HPDE6-E6E7 (cell line): ENCODE measurements around the gene DOCK9.

ENCODE experiments used
- DNase-seq: peaks from one replicate; pipeline ENCODE4 v3.0.0; 2011; ENCODE audit warnings: missing footprints; ENCODE audit errors: extremely low spot score

Gene DOCK9

DNA sequence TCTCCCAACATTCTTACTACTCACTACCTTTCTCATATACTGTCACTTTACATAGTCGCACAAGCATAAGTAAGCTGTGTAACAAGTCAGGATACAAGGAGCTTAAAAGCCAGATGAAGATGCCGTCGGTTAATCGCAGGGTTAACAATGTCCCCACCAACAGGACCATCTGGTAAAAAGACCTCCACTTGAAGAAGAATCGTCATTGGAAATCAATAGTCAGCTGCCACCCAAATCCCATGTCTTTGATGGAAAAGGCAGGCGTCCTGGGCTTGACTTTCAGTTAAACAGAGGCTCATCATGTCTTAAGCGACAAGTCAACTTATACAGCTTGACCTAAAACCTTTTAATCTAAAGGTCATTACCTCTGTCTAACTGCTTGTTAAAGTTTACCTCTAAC, 27.2 kb downstream of the DOCK9 start:
- DNase-seq, result no peak

- DNase-seq, result no peak
Observed at GRCh38 chr13:98947925-98948324, 29.9 kb downstream of the DOCK9 start.

DNA sequence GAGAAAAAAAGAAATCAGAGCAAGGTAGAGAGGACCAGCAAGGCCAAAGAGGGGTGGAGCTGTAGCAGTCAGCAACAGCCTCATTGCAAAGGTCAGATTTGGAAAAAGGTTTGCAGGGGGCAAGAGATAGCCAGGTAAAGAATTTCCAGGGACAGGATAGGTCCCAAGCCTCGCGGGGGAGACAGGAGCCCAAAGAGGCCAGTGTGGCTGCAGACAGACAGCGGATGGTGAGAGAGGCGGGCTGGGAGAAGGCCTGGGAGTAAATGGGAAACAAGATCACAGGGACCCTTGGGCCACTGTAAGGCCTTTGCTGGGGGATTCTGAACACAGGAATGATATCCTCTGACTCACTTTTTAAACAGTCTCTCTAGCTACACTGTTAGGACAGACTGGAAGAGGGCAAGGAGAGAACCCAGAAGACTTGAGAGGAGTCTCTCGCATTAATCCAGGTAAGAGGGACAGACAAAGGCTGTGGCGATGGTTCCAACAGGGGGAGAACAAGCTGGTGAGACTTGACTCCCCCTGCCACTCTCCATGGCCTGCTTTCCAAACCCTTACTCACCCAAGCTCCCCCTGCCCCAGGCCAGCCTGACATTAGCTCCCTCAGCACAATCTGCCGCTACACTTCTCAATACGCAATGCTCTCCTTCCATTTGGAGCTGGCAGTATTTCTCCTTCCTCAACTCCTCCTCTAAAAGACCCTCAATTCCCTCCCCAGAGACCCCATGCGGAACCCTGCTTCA, 31.8 kb downstream of the DOCK9 start:
- DNase-seq, result no peak

DNA sequence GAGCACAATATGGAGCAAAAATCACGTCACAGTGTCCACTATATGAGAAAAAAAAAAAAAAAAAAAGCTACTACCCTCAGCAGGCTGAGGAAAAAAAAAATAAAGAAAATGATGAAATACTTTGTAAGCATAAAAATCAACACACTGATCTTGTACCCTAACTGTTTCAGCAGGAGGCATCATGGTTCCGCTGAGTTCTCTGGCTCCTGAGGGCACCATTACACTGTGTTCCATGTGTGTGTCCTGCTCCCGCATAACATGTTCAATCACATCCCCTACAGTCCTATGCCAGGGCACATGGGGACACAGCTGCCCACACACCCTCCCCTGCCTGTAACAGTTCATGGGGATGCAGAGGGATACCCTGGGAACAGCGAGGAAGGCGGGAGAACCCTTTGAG, 33.5 kb downstream of the DOCK9 start:
- DNase-seq, result no peak

- DNase-seq, result no peak
Observed at GRCh38 chr13:98942997-98943396, 34.9 kb downstream of the DOCK9 start.

- no peak for DNase-seq
Observed at GRCh38 chr13:98942485-98942884, 35.4 kb downstream of the DOCK9 start.

DNA sequence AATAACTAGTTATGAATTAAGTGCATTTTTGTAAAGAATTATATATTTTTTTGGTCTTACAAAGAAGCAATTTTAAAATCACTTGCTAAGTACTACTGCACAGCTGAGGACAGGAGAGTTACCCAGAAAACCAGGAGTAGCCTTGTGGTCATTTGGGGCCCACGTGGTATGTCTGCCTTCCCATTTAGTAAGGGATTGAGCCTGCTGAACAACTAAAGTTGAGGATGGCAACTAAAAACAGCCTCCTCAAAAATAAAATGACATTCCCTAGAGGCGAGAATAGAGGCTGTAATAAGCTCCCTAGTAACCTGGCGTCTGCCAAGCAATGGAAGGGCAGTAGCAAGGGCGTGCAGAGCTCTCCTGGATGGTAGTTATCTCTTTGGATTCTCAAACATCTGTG, 36.3 kb downstream of the DOCK9 start:
- no peak for DNase-seq

DNA sequence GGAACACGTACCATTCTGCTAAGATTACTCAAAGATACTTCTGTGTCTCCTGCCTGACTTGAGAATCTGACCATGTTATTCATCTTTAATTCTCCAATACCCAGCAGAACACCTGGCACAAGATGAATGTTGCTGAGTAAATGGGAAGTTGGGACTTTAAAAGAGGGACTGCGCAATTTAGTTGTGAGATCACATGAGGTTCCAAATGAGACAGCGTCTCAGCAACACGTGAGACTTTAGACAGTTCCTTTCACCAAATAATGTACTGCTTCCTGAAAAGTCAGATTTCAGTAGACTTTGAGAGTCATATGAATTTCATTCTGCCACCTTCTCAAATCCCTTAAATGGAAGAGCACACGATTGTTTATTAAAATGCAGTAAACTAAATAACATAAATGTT, 36.7 kb downstream of the DOCK9 start:
- DNase-seq, result no peak

- DNase-seq, result no peak
Observed at GRCh38 chr13:98940325-98941001, 37.4 kb downstream of the DOCK9 start.

DNA sequence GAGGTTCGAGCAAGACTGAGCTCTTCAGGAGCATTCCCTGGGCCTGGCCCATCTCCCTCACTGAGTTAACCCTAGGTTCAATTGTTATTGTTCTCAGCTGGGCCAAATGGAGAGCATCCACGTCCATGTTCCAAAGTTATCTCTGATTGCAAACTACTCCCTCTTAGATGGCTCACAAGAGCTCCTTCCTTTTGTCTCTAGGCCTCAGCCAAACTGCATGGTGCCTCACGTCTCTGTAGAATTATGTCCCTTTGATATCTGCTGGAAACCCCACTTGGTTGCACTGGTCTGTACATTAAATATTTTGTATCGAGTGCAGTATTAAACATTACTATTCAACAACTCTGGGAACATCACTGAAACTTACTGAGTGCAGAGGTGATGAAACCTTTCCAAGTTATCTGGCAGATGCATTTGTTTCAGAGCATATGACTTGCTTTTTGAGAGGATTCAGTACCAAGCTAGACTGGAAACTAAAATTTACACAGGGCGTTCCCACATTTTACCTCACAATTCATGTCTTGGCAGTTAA, 38.1 kb downstream of the DOCK9 start:
- DNase-seq, result no peak

GRCh38 chr13:98938801-98939200, 39.1 kb downstream of the DOCK9 start:
- DNase-seq, result no peak

- DNase-seq, result no peak
Observed at GRCh38 chr13:98937911-98938381, 39.9 kb downstream of the DOCK9 start.

DNA sequence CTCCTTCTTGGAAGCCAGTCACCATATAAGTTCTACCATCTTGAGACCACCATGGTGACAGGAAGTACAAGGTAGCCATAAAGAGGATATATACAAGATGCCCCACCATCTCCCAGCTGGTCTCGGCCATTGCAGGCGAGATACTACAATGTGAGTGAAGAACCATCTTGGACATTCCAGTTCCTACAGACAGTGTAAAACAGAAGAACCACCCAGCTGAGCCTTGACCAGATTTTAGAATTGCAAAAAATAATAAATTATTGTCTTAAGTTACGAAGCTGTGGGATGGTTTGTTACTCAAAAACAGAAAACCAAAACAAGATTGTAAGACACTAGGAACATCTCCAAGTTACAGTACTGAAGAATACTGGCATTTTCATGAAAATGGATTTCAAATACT, 43.6 kb downstream of the DOCK9 start:
- no peak for DNase-seq

- DNase-seq, result no peak
Observed at GRCh38 chr13:98930151-98930591, 47.7 kb downstream of the DOCK9 start.

GRCh38 chr13:98927951-98928927, 49.6 kb downstream of the DOCK9 start:
- no peak for DNase-seq

- DNase-seq, result no peak
Observed at GRCh38 chr13:98925949-98926348, 51.9 kb downstream of the DOCK9 start.

GRCh38 chr13:98923641-98924397, 54.0 kb downstream of the DOCK9 start:
- no peak for DNase-seq

GRCh38 chr13:98922306-98922705, 55.6 kb downstream of the DOCK9 start:
- no peak for DNase-seq

DNA sequence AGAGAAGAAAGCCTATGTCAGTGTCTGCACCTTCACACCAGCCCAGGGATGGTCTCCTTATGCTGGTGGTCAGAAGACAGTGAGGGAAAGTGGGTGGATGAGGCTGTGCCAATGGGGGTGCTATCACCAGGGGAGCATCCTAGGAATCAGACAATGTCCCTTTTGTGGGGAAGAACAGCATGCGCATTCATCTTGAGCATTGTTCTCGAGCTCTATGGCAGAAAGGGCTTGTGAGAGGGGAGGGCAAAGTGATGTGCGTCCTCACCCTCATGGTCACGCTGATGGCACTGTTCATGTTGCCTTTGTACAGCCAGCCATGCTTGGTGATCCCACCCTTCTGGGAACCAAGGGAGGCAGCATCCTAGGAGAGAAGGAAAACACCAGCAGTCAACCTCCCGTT, 56.1 kb downstream of the DOCK9 start:
- no peak for DNase-seq

GRCh38 chr13:98921015-98921580, 56.8 kb downstream of the DOCK9 start:
- DNase-seq, result no peak

DNA sequence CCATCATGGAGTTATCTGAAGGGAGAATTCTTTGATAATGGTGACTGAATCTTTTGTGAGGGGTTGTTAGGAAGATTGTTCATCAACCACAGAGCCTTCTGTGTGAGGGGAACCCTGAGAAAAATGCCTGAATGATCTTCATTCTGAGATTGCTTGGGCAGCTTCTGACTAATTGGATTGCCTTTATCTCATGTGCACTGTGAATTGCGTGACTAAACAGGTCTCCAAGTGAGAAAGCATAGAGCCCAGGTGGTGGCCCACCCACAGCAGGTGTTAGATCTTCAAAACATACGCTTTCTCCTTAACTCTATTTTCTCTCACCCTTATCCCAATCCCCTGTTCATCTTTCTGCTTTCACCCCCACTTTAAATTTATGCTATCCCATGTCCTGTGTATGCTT, 58.3 kb downstream of the DOCK9 start:
- no peak for DNase-seq
